Parathyroid adenoma (tissue), 2 donors: ENCODE results near the gene PIAS2.
A peak's percentile ranks its signal among the peaks of the same experiment; 100 is the strongest.

Source experiments
- H2AFZ ChIP-seq: fragments of 300-600 bp; sonication (generic); one replicate; pipeline ENCODE4 v1.7.0; 2017; ENCODE audit warnings: antibody characterized with exemption, mild to moderate bottlenecking
- H3K27ac ChIP-seq: fragments of 300-600 bp; sonication (generic); one replicate; pipeline ENCODE4 v1.7.0; 2017
- H3K27me3 ChIP-seq: fragments of 300-600 bp; sonication (generic); one replicate; pipeline ENCODE4 v1.7.0; 2017; ENCODE audit warnings: low read length; ENCODE audit not compliant: control insufficient read depth, insufficient read depth
- H3K36me3 ChIP-seq: fragments of 300-600 bp; sonication (generic); one replicate; pipeline ENCODE4 v1.7.0; 2017; ENCODE audit warnings: low read length; ENCODE audit not compliant: control insufficient read depth, insufficient read depth
- H3K4me1 ChIP-seq: fragments of 300-600 bp; sonication (generic); one replicate; pipeline ENCODE4 v1.7.0; 2017; ENCODE audit warnings: control low read depth
- H3K4me2 ChIP-seq: fragments of 300-600 bp; sonication (generic); one replicate; pipeline ENCODE4 v1.7.0; 2017; ENCODE audit warnings: low read length
- H3K4me3 ChIP-seq: fragments of 300-600 bp; sonication (generic); one replicate; pipeline ENCODE4 v1.7.0; 2017; ENCODE audit warnings: low read depth, low read length
- H3K79me2 ChIP-seq: fragments of 300-600 bp; sonication (generic); one replicate; pipeline ENCODE4 v1.7.0; 2017; ENCODE audit warnings: control low read depth
- H3K9ac ChIP-seq: fragments of 300-600 bp; sonication (generic); one replicate; pipeline ENCODE4 v1.7.0; 2017; ENCODE audit warnings: mild to moderate bottlenecking
- H3K9me3 ChIP-seq: fragments of 300-600 bp; sonication (generic); one replicate; pipeline ENCODE4 v1.7.0; 2017; ENCODE audit warnings: low read length; ENCODE audit not compliant: control insufficient read depth
- TF ChIP-seq, protein P1 (sequence below): fragments of 300-600 bp; sonication (generic); IDR thresholded peaks from one replicate; pipeline ENCODE4 v1.7.0; 2017; ENCODE audit warnings: antibody characterized with exemption, mild to moderate bottlenecking
- donor health status: primary hyperparathyroidism.

The PIAS2 gene

DNA sequence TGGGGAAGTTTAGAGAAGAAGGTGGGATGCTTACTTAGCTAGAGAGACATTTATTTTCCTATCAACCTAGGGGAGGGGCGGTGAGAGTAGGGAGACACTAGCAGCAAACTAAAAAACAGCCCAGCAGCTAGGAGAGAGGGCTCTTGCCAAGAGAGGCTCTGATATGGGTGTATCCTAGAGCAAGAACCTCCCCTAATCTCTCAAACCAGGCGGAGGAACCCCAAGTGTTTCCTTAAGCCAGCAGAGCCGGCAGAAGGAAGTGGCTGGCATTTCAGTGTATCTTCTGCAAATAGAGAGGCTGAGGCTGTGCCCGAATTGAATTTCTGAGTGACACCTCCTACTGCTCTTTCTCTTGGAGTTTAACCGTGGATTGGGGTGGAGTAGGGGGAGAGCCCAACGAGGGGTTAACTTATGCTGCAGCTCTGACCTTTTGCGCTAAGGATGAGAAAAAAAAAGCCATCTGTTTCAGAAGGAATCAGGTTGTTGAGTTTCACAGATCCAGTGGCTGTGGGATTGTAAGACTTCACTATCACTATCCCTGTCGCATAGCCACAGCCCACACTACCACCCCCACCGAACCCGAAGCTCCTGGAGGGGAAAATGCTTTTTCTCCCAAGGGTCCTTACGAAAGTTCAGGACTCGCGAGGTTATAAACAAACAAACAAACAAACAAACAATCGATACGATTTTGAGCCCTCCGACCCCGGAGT is 161.8 kb downstream of the PIAS2 start:
- peak overlapping the region; percentile 96 for H3K27ac ChIP-seq
- H3K4me1 ChIP-seq, result peaks cover 29% of the 10 kb centered on the region
- H3K27me3 ChIP-seq, result no peaks in the 10 kb centered on the region
- peak overlapping the region; percentile 77 for H2AFZ ChIP-seq
- H3K4me3 ChIP-seq, result peak overlapping the region; percentile 88
- TF ChIP-seq, protein P1, sequence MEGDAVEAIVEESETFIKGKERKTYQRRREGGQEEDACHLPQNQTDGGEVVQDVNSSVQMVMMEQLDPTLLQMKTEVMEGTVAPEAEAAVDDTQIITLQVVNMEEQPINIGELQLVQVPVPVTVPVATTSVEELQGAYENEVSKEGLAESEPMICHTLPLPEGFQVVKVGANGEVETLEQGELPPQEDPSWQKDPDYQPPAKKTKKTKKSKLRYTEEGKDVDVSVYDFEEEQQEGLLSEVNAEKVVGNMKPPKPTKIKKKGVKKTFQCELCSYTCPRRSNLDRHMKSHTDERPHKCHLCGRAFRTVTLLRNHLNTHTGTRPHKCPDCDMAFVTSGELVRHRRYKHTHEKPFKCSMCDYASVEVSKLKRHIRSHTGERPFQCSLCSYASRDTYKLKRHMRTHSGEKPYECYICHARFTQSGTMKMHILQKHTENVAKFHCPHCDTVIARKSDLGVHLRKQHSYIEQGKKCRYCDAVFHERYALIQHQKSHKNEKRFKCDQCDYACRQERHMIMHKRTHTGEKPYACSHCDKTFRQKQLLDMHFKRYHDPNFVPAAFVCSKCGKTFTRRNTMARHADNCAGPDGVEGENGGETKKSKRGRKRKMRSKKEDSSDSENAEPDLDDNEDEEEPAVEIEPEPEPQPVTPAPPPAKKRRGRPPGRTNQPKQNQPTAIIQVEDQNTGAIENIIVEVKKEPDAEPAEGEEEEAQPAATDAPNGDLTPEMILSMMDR, result no peak
- peak overlapping the region; percentile 93 for H3K4me2 ChIP-seq
- H3K9me3 ChIP-seq, result no peaks in the 10 kb centered on the region
- H3K36me3 ChIP-seq, result no peaks in the 10 kb centered on the region
- peak overlapping the region; percentile 75 for H3K9ac ChIP-seq
- H3K79me2 ChIP-seq, result peaks cover 30% of the 10 kb centered on the region

DNA sequence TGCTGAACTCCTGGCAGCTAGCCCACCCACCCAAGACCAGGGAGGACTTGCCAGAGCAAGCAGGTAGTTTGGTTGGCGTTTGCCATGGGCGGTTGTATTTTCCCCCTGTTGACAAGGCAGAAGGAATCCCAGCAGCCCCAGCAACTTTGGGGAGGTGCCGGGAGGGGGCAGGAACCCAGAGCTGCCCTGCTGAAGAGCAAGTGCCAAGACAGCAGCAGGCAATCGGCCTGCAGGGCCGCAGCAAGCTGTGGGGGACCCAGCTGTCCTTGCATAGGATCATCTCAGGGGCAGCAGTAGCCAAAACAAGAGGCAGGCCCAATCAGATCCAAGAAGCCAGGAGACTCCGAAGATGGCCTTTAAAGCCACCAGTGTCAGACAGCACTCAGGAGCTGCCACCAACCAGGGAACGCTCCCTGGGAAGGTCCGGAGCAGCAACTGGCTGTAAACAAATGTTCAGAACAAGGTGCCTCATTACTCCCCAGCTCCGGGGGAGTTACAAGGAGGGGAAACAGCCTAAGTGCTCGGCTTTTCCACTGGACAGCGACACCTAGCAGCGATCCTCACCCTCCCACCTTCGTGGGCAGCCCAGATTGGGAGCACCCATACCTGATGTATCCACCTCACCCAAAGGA is 162.5 kb downstream of the PIAS2 start:
- Histone ChIP-seq H3K4me3 (peak overlapping the region; percentile 88), H3K4me1 (peaks cover 29% of the 10 kb centered on the region), H3K9ac (peak overlapping the region; percentile 20), H2AFZ (peak overlapping the region; percentile 77), H3K9me3 (no peaks in the 10 kb centered on the region), H3K27ac (peak overlapping the region; percentile 96), H3K36me3 (no peaks in the 10 kb centered on the region), H3K79me2 (peaks cover 30% of the 10 kb centered on the region), H3K4me2 (peak overlapping the region; percentile 93), H3K27me3 (no peaks in the 10 kb centered on the region)
- TF ChIP-seq, protein P1, result peak; percentile 63

DNA sequence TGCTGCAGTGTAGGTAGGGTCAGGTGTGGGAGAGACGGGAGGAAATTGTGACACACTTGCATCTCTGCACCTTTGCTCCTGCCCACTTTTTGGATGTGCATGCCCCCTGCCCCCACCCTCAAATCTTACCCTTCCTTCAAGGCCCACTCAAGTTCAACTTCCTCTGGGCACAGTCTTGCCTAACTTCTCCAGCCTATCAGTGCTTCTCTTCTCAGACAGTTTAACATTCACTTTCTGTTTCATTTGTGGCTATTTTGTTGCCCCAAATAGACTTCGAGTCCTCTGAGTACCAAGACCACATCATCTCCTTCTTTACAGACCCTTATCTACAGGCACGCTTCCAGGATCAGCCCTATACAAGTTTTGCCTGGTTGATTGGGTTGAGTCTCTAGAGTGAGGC is 163.1 kb downstream of the PIAS2 start:
- H3K4me3 ChIP-seq, result peak overlapping the region; percentile 88
- H3K27me3 ChIP-seq, result no peaks in the 10 kb centered on the region
- peak overlapping the region; percentile 77 for H2AFZ ChIP-seq
- peak overlapping the region; percentile 93 for H3K4me2 ChIP-seq
- TF ChIP-seq, protein P1, result no peak
- H3K9me3 ChIP-seq, result no peaks in the 10 kb centered on the region
- no peaks in the 10 kb centered on the region for H3K36me3 ChIP-seq
- peak overlapping the region; percentile 96 for H3K27ac ChIP-seq
- H3K4me1 ChIP-seq, result peaks cover 26% of the 10 kb centered on the region
- peaks cover 30% of the 10 kb centered on the region for H3K79me2 ChIP-seq
- peak overlapping the region; percentile 20 for H3K9ac ChIP-seq
